ENCODE data around the gene UPP1. TPM values are rescaled to one million over a fixed set of nuclear protein-coding genes. Genes with fewer than 3 reads are reported as not detected.

UPP1 gene
- total RNA-seq = 10 to 100 TPM; 52.7 to 54.2 TPM
- 100 to 1,000 TPM; 107 to 123 TPM for polyA plus RNA-seq

GRCh38 chr7:48089046-48090003, at the start of gene UPP1:
UPP1 (plus strand) TSS chr7:48089265; CDS start chr7:48094784, 5,519 bp downstream.
- POLR2A ChIA-PET (ENCODE audit: partially characterized antibody) = interaction anchor here (0.6 to 3.8 kb wide), 13 partner anchors 9 to 111 kb away, joined by 3 to 62 read pairs (median 5); partner anchors contain the start of genes C7orf57 and HUS1
- peak within 1 kb of the TSS; percentile 88 to 98 (median 94) for H3K27ac Mint-ChIP-seq
- intact Hi-C loops (cut with micrococcal nuclease) = loop anchor here (1.0 kb wide), 5 partner anchors 9 to 110 kb away; partner anchors contain the start of genes C7orf57 and HUS1

GRCh38 chr7:48040944-48041652, 48.0 kb upstream of the UPP1 start:
- Histone ChIP-seq H3K36me3 (ENCODE audit: insufficient read depth, low read length) (no peaks in the 10 kb centered on the region), H3K9me3 (ENCODE audit: control insufficient read depth in 1 of 2, low read length in 2 of 2) (no peaks in the 10 kb centered on the region), H3K4me3 (ENCODE audit: low read length in 2 of 2) (no peak overlapping the region), H3K4me1 (ENCODE audit: insufficient read depth, low read length) (peaks cover 17% of the 10 kb centered on the region), H3K27me3 (ENCODE audit: insufficient read depth, low read length) (no peaks in the 10 kb centered on the region), H3K27ac (ENCODE audit: low read depth, low read length) (no peak overlapping the region)
- peaks cover 0 to 3% of the 10 kb centered on the region in 2 donors for H3K27me3 Mint-ChIP-seq
- DNase-seq = no peak
- intact Hi-C loops (cut with micrococcal nuclease) = no loop called here
- no peaks in the 10 kb centered on the region for H3K36me3 Mint-ChIP-seq
- no peaks in the 10 kb centered on the region for H3K9me3 Mint-ChIP-seq
- POLR2A ChIA-PET (ENCODE audit: partially characterized antibody) = interaction anchor here (1.1 kb wide), 1 partner anchor 44 kb away, joined by 3 read pairs; no protein-coding TSS in a partner anchor
- H3K4me3 Mint-ChIP-seq = no peak overlapping the region
- peak overlapping the region in 2 of 7 donors; percentile 17 to 19 for H3K27ac Mint-ChIP-seq
- H3K4me1 Mint-ChIP-seq = peaks cover 19 to 42% (median 25%) of the 10 kb centered on the region in 4 donors
- CTCF ChIA-PET (ENCODE audit: partially characterized antibody) = interaction anchor here (0.6 kb wide), 1 partner anchor 69 kb away, joined by 3 read pairs; no protein-coding TSS in a partner anchor

More at GRCh38 chr7:48089046-48090003, at the start of gene UPP1:
- Histone ChIP-seq H3K36me3 (ENCODE audit: insufficient read depth, low read length) (peaks cover 20% of the 10 kb centered on the region), H3K27me3 (ENCODE audit: insufficient read depth, low read length) (no peaks in the 10 kb centered on the region), H3K27ac (ENCODE audit: low read depth, low read length) (peak within 1 kb of the TSS; percentile 76), H3K9me3 (ENCODE audit: control insufficient read depth in 1 of 2, low read length in 2 of 2) (no peaks in the 10 kb centered on the region), H3K4me1 (ENCODE audit: insufficient read depth, low read length) (peaks cover 90% of the 10 kb centered on the region), H3K4me3 (ENCODE audit: low read length in 2 of 2) (peak within 1 kb of the TSS; percentile 70 to 92)
- H3K36me3 Mint-ChIP-seq = peaks cover 34 to 44% of the 10 kb centered on the region in 2 donors
- no peaks in the 10 kb centered on the region for H3K27me3 Mint-ChIP-seq
- peak within 1 kb of the TSS; percentile 89 to 97 (median 93) for H3K4me3 Mint-ChIP-seq
- H3K9me3 Mint-ChIP-seq = no peaks in the 10 kb centered on the region
- H3K4me1 Mint-ChIP-seq = peaks cover 53 to 91% (median 74%) of the 10 kb centered on the region in 4 donors
- peak in 4 of 5 donors; percentile 90 to 94 (median 91) for DNase-seq
- CTCF ChIA-PET (ENCODE audit: partially characterized antibody) = interaction anchor here (1.0 to 8.8 kb wide), 7 partner anchors 9 to 111 kb away, joined by 3 to 42 read pairs (median 4); no protein-coding TSS in a partner anchor

- intact Hi-C loops (cut with micrococcal nuclease) = no loop called here
- no peaks in the 10 kb centered on the region for H3K36me3 Mint-ChIP-seq
- ChIA-PET POLR2A (ENCODE audit: partially characterized antibody) (interaction anchor here (1.1 kb wide), 1 partner anchor 44 kb away, joined by 3 read pairs; no protein-coding TSS in a partner anchor), CTCF (ENCODE audit: partially characterized antibody) (interaction anchor here (0.6 kb wide), 1 partner anchor 69 kb away, joined by 3 read pairs; no protein-coding TSS in a partner anchor)
- peak overlapping the region in 2 of 7 donors; percentile 1 to 48 for H3K27ac Mint-ChIP-seq
- DNase-seq = no peak
- no peaks in the 10 kb centered on the region for H3K27me3 ChIP-seq (ENCODE audit: insufficient read depth, low read length)
- H3K4me1 ChIP-seq (ENCODE audit: insufficient read depth, low read length) = peaks cover 20% of the 10 kb centered on the region
- peaks cover 21 to 48% (median 28%) of the 10 kb centered on the region in 4 donors for H3K4me1 Mint-ChIP-seq
- no peak overlapping the region for H3K4me3 ChIP-seq (ENCODE audit: low read length in 2 of 2)
- no peaks in the 10 kb centered on the region for H3K9me3 ChIP-seq (ENCODE audit: control insufficient read depth in 1 of 2, low read length in 2 of 2)
- no peaks in the 10 kb centered on the region for H3K9me3 Mint-ChIP-seq
- no peaks in the 10 kb centered on the region for H3K36me3 ChIP-seq (ENCODE audit: insufficient read depth, low read length)
- no peak overlapping the region for H3K4me3 Mint-ChIP-seq
- no peak overlapping the region for H3K27ac ChIP-seq (ENCODE audit: low read depth, low read length)
- peaks cover 0 to 3% of the 10 kb centered on the region in 2 donors for H3K27me3 Mint-ChIP-seq
Measured at GRCh38 chr7:48041653-48041970, 47.5 kb upstream of the UPP1 start.

- H3K27me3 Mint-ChIP-seq = no peaks in the 10 kb centered on the region
Measured at GRCh38 chr7:48042216-48042615, 46.8 kb upstream of the UPP1 start.

GRCh38 chr7:48042636-48043035, 46.4 kb upstream of the UPP1 start:
- Mint-ChIP-seq H3K4me1 (peaks cover 21 to 44% (median 31%) of the 10 kb centered on the region in 4 donors), H3K27me3 (no peaks in the 10 kb centered on the region), H3K9me3 (no peaks in the 10 kb centered on the region), H3K36me3 (no peaks in the 10 kb centered on the region), H3K4me3 (no peak overlapping the region), H3K27ac (no peak overlapping the region)
- intact Hi-C loops (cut with micrococcal nuclease) = no loop called here
- Histone ChIP-seq H3K27ac (ENCODE audit: low read depth, low read length) (no peak overlapping the region), H3K4me3 (ENCODE audit: low read length in 2 of 2) (no peak overlapping the region), H3K9me3 (ENCODE audit: control insufficient read depth in 1 of 2, low read length in 2 of 2) (no peaks in the 10 kb centered on the region), H3K36me3 (ENCODE audit: insufficient read depth, low read length) (no peaks in the 10 kb centered on the region), H3K27me3 (ENCODE audit: insufficient read depth, low read length) (no peaks in the 10 kb centered on the region), H3K4me1 (ENCODE audit: insufficient read depth, low read length) (peaks cover 27% of the 10 kb centered on the region)
- ChIA-PET CTCF (ENCODE audit: partially characterized antibody) (no interaction called here), POLR2A (ENCODE audit: partially characterized antibody) (interaction anchor here (1.1 to 1.4 kb wide), 2 partner anchors 43 to 46 kb away, joined by 3 read pairs; partner anchors contain the start of gene UPP1)
- no peak for DNase-seq

More at GRCh38 chr7:48042216-48042615, 46.8 kb upstream of the UPP1 start:
- Histone ChIP-seq H3K9me3 (ENCODE audit: control insufficient read depth in 1 of 2, low read length in 2 of 2) (no peaks in the 10 kb centered on the region), H3K27me3 (ENCODE audit: insufficient read depth, low read length) (no peaks in the 10 kb centered on the region), H3K36me3 (ENCODE audit: insufficient read depth, low read length) (no peaks in the 10 kb centered on the region), H3K4me3 (ENCODE audit: low read length in 2 of 2) (no peak overlapping the region), H3K27ac (ENCODE audit: low read depth, low read length) (no peak overlapping the region), H3K4me1 (ENCODE audit: insufficient read depth, low read length) (peaks cover 26% of the 10 kb centered on the region)
- DNase-seq = no peak
- H3K27ac Mint-ChIP-seq = peak overlapping the region in 2 of 7 donors; percentile 9 to 44
- ChIA-PET POLR2A (ENCODE audit: partially characterized antibody) (interaction anchor here (1.1 to 1.4 kb wide), 2 partner anchors 43 to 47 kb away, joined by 3 read pairs; partner anchors contain the start of gene UPP1), CTCF (ENCODE audit: partially characterized antibody) (no interaction called here)
- H3K4me1 Mint-ChIP-seq = peaks cover 21 to 45% (median 31%) of the 10 kb centered on the region in 4 donors
- no peaks in the 10 kb centered on the region for H3K36me3 Mint-ChIP-seq
- no peaks in the 10 kb centered on the region for H3K9me3 Mint-ChIP-seq
- H3K4me3 Mint-ChIP-seq = no peak overlapping the region
- intact Hi-C loops (cut with micrococcal nuclease) = no loop called here

GRCh38 chr7:48045195-48045765, 43.8 kb upstream of the UPP1 start:
- Histone ChIP-seq H3K36me3 (ENCODE audit: insufficient read depth, low read length) (no peaks in the 10 kb centered on the region), H3K4me3 (ENCODE audit: low read length in 2 of 2) (no peak overlapping the region), H3K27ac (ENCODE audit: low read depth, low read length) (no peak overlapping the region), H3K27me3 (ENCODE audit: insufficient read depth, low read length) (no peaks in the 10 kb centered on the region), H3K9me3 (ENCODE audit: control insufficient read depth in 1 of 2, low read length in 2 of 2) (no peaks in the 10 kb centered on the region), H3K4me1 (ENCODE audit: insufficient read depth, low read length) (peaks cover 27% of the 10 kb centered on the region)
- Mint-ChIP-seq H3K27me3 (no peaks in the 10 kb centered on the region), H3K36me3 (no peaks in the 10 kb centered on the region), H3K9me3 (peaks cover 0 to 2% (median 0%) of the 10 kb centered on the region in 8 donors), H3K27ac (peak overlapping the region in 6 of 7 donors; percentile 19 to 80 (median 71)), H3K4me1 (peaks cover 21 to 44% (median 33%) of the 10 kb centered on the region in 4 donors), H3K4me3 (peak overlapping the region in 6 of 8 donors; percentile 35 to 70 (median 56))
- DNase-seq = peak in 4 of 5 donors; percentile 9 to 24 (median 16)
- ChIA-PET CTCF (ENCODE audit: partially characterized antibody) (interaction anchor here (2.9 kb wide), 1 partner anchor 54 kb away, joined by 13 read pairs; no protein-coding TSS in a partner anchor), POLR2A (ENCODE audit: partially characterized antibody) (interaction anchor here (0.6 to 2.4 kb wide), 2 partner anchors 38 to 47 kb away, joined by 3 to 12 read pairs; no protein-coding TSS in a partner anchor)
- intact Hi-C loops (cut with micrococcal nuclease) = no loop called here
